C4-2B (cell line): Measurements from ENCODE around the gene ST3GAL5.

Source experiments
- CTCF ChIP-seq: fragments of 450-650 bp; conservative IDR thresholded peaks from 2 replicates; pipeline ENCODE4 v1.5.1; 2017; ENCODE audit warnings: mild to moderate bottlenecking
- ZFX ChIP-seq: fragments of 450-650 bp; IDR thresholded peaks from 2 replicates; pipeline ENCODE4 v1.6.1; 2017

GRCh38 chr2:85788603-85789002, 100.2 kb downstream of the ST3GAL5 start:
- TF ChIP-seq CTCF (no peak), ZFX (no peak)
